Esophagus squamous epithelium (tissue), 4 donors: ENCODE data around the gene RANBP3.

ENCODE experiments used
- CTCF ChIP-seq, 6 experiments: fragments of 450-650 bp in 4 of 6; fragments of 200-600 bp in 2 of 6; sonication (generic) in 2 of 6; IDR thresholded peaks; one replicate each; pipeline ENCODE4 v1.5.1; 2016 to 2019; ENCODE audit warnings: antibody characterized with exemption in 6 of 6, mild to moderate bottlenecking in 4 of 6, moderate library complexity in 4 of 6
- POLR2A ChIP-seq, 4 donors: fragments of 450-650 bp; IDR thresholded peaks; one replicate each; pipeline ENCODE4 v1.6.1; 2017; ENCODE audit warnings: antibody characterized with exemption in 4 of 4, mild to moderate bottlenecking in 4 of 4, moderate library complexity in 3 of 4

GRCh38 chr19:5994405-5995165 is 16.6 kb upstream of the RANBP3 start:
- TF ChIP-seq CTCF (IDR thresholded peaks at IDR 0.05) (no peak), POLR2A (IDR thresholded peaks at IDR 0.05) (no peak)
